H1 (cell line): ENCODE data around the gene ZNF469. TPM values are rescaled to one million over a fixed set of nuclear protein-coding genes. Genes with fewer than 3 reads are reported as not detected.

ENCODE experiments used
- ASH2L ChIP-seq: fragments of 200-600, 300-600 bp; sonication (generic); IDR thresholded peaks from one replicate; pipeline ENCODE4 v1.7.1; 2017; ENCODE audit warnings: low read length
- EZH2 ChIP-seq: fragments of 200-600 bp; sonication (generic); IDR thresholded peaks from 2 replicates; pipeline ENCODE4 v1.7.1; 2012; ENCODE audit warnings: low read depth, mild to moderate bottlenecking, moderate library complexity, low read length, inconsistent platforms; ENCODE audit not compliant: severe bottlenecking
- RBBP5 ChIP-seq: IDR thresholded peaks from 2 replicates; pipeline ENCODE4 v1.7.1; 2012; ENCODE audit warnings: low read depth, mild to moderate bottlenecking, inconsistent platforms, low read length, moderate library complexity, borderline replicate concordance
- polyA plus RNA-seq, 7 experiments: library from polyadenylated mRNA; depleted of rRNA in 3 of 7; stranded (reverse) in 5 of 7; unstranded in 2 of 7; fragments of >200 nt in 5 of 7; fragments of 200-250 nt in 2 of 7; gene quantifications; 1 replicate in 5 of 7; 2 replicates in 1 of 7; 4 replicates in 1 of 7; pipeline versions ENCODE4 v1.2.1 to v1.2.3, GENCODE V29; 2011 to 2013; ENCODE audit warnings: missing spikeins in 2 of 7, mixed read lengths in 2 of 7
- total RNA-seq: library from RNA; stranded (reverse); fragmentation: NEBNext Ultra II Directional; extraction: Animal tissue kit (Norgen Biotek cat#: 25700); gene quantifications from 2 replicates; pipeline ENCODE4 v1.2.1, GENCODE V29; 2021

Gene ZNF469
- total and polyA plus RNA-seq, 2 of the 8 experiments (the other 6 are each of a cell fraction or from before 2014, with no cell fraction given), result 0.30 to 1.8 TPM

DNA sequence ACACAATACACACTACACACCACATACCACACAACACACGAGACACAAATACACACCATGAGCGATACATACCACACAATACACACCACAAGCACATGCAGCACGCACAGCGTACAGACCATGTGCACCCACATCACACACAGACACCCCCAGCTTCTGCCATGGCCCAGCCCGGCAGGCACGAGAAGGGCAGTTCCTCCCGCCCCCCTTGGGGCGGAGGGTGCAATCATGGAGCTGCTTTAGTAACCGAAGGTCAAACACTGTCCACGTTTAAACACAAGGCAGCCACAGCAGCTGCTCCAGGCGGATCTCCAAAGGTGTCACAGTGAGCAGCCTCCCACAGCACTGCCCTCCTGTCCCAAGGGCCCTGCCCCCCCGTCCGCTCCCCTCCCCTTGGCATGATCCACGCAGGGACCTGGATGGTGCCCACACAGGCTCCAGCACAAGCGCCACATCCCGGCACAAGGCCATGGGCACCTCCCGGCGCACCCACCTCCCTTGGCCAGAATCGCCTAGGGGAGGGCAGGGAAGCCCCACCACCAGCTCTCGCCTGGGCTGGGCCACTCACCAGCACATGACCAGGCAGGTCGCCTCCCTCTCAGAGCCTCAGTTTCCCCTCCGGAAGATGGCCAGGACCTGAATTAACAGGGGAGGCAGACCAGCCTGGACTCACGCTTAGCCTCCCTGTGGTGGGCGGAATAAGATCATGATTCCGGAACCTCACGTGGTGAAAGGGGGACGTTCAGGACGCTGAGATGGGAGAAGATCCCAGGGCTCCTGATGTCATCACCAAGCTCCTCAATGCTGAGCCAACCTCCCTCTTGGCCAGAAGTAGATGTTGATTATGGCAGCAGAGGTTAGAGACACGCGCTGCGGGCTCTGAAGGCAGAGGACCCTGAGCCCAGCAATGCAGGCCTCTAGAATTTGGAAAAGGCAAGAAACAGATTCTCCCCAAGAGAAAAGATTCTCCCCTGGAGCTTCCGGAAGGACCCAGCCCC lies 32.6 kb upstream of the ZNF469 start (continued):
- no peak for TF ChIP-seq EZH2
- no peak for TF ChIP-seq ASH2L
- no peak for TF ChIP-seq RBBP5
